GM12878 (cell line): ENCODE data around the gene SRC. TPM values are rescaled to one million over a fixed set of nuclear protein-coding genes. Genes with fewer than 3 reads are reported as not detected.

Experiments used
- ATAC-seq: fragments of 200-7000 bp; cut with Tn5 transposase; 3 replicates; pipeline ENCODE4 v1.9.1; 2020; ENCODE audit warnings: mild to moderate bottlenecking, moderate library complexity
- BruUV-seq: library from RNA; stranded (reverse); fragments of 400-500 nt; replicated peaks from 2 replicates; lab custom pipeline; 2021; lab: Mats Ljungman, UMichigan
- CTCF ChIA-PET: fragments of 300-600 bp; sonication (Branson Sonifier 250); formaldehyde crosslinking; extraction: SDS; loops from one replicate; lab custom pipeline; 2021; ENCODE audit warnings: inconsistent platforms; lab: Yijun Ruan, JAX
- POLR2A ChIA-PET: fragments of 350-600 bp; formaldehyde crosslinking; extraction: SDS; loops from one replicate; lab custom pipeline; 2021; ENCODE audit warnings: inconsistent platforms; lab: Charles Lee
- RAD21 ChIA-PET: fragments of 300-600 bp; sonication (Branson Sonifier 250); formaldehyde crosslinking; loops from one replicate; lab custom pipeline; 2023; ENCODE audit warnings: antibody characterized with exemption; ENCODE audit not compliant: unreplicated experiment; lab: Charles Lee
- SMC1A ChIA-PET: fragments of 300-600 bp; sonication (Branson Sonifier 250); formaldehyde crosslinking; loops from one replicate; lab custom pipeline; 2023; ENCODE audit not compliant: unreplicated experiment, uncharacterized antibody; lab: Charles Lee
- DNase-seq: peaks from one replicate; pipeline ENCODE4 v3.0.0-alpha.2; 2011; ENCODE audit warnings: low read depth, low spot score
- FAIRE-seq: peaks from 3 replicates; lab custom pipeline; 2011; peaks lifted over from hg19 to GRCh38; lab: Jason Lieb, UNC
- H2AFZ ChIP-seq: 2 replicates; pipeline ENCODE4 v1.6.0; 2011; ENCODE audit warnings: low read depth, low read length, control low read depth; ENCODE audit not compliant: control insufficient read depth
- H3K27ac ChIP-seq: 2 replicates; pipeline ENCODE4 v1.5.1; 2011; ENCODE audit warnings: control low read depth; ENCODE audit not compliant: control insufficient read depth, insufficient read depth
- H3K27me3 ChIP-seq, 2 experiments: replicated peaks in 1 of 2; 2 replicates each; pipeline versions ENCODE4 v1.6.0 to v1.6.1; 2011; ENCODE audit warnings: low read length in 1 of 2; ENCODE audit not compliant: control insufficient read depth in 2 of 2, insufficient read depth in 2 of 2
- H3K36me3 ChIP-seq, 2 experiments: 2 replicates each; pipeline ENCODE4 v1.5.1; 2011; ENCODE audit warnings: low read length in 1 of 2; ENCODE audit not compliant: control insufficient read depth in 2 of 2, insufficient read depth in 2 of 2
- H3K4me1 ChIP-seq: 2 replicates; pipeline ENCODE4 v1.6.1; 2011; ENCODE audit warnings: mild to moderate bottlenecking, low read length, moderate library complexity, mixed read lengths; ENCODE audit not compliant: control insufficient read depth, insufficient read depth
- H3K4me2 ChIP-seq: 2 replicates; pipeline ENCODE4 v1.6.0; 2011; ENCODE audit warnings: control low read depth; ENCODE audit not compliant: control insufficient read depth, insufficient read depth
- H3K4me3 ChIP-seq: fragments of 200-600 bp; sonication (generic); 2 replicates; pipeline ENCODE4 v1.5.1; 2016
- H3K79me2 ChIP-seq: 2 replicates; pipeline ENCODE4 v1.6.0; 2011; ENCODE audit warnings: low read length; ENCODE audit not compliant: control insufficient read depth, insufficient read depth
- H3K9ac ChIP-seq: 2 replicates; pipeline ENCODE4 v1.8.0; 2011; ENCODE audit warnings: low read length, control low read depth, mixed read lengths; ENCODE audit not compliant: control insufficient read depth, insufficient read depth
- H3K9me3 ChIP-seq: replicated peaks from 3 replicates; pipeline ENCODE4 v1.5.1; 2011; ENCODE audit warnings: mild to moderate bottlenecking, low read length; ENCODE audit not compliant: control insufficient read depth, insufficient read depth
- H4K20me1 ChIP-seq: 2 replicates; pipeline ENCODE4 v1.6.0; 2011; ENCODE audit not compliant: control insufficient read depth, insufficient read depth
- ATF2 ChIP-seq: IDR thresholded peaks from 2 replicates; pipeline ENCODE4 v1.6.1; 2012; ENCODE audit warnings: low read length, inconsistent platforms
- GABPA ChIP-seq: IDR thresholded peaks from 2 replicates; pipeline ENCODE4 v1.6.1; 2014; ENCODE audit warnings: antibody characterized with exemption, low read depth, mild to moderate bottlenecking, inconsistent platforms
- HDAC2 ChIP-seq: fragments of 200-600 bp; sonication (generic); IDR thresholded peaks from 2 replicates; pipeline ENCODE4 v1.6.1; 2017
- IKZF2 ChIP-seq, 2 experiments: fragments of 450-650 bp; IDR thresholded peaks; 2 replicates each; pipeline ENCODE4 v1.6.1; 2017; ENCODE audit warnings: mild to moderate bottlenecking in 2 of 2, moderate library complexity in 2 of 2
- MEF2A ChIP-seq: IDR thresholded peaks from 2 replicates; pipeline ENCODE4 v1.6.1; 2011; ENCODE audit warnings: low read depth, mild to moderate bottlenecking, low read length, moderate library complexity; ENCODE audit not compliant: insufficient read depth
- MEF2B ChIP-seq: fragments of 450-650 bp; IDR thresholded peaks from 2 replicates; pipeline ENCODE4 v1.6.1; 2018; ENCODE audit warnings: mild to moderate bottlenecking, moderate library complexity; ENCODE audit not compliant: partially characterized antibody, poor library complexity, severe bottlenecking
- NFIC ChIP-seq: IDR thresholded peaks from 2 replicates; pipeline ENCODE4 v1.6.1; 2012; ENCODE audit warnings: low read depth, mild to moderate bottlenecking, inconsistent platforms, low read length, moderate library complexity
- NR2C1 ChIP-seq: fragments of 450-650 bp; IDR thresholded peaks from 2 replicates; pipeline ENCODE4 v1.6.1; 2017; ENCODE audit warnings: antibody characterized with exemption, mild to moderate bottlenecking, moderate library complexity
- RAD21 ChIP-seq: IDR thresholded peaks from 2 replicates; pipeline ENCODE4 v1.6.1; 2011; ENCODE audit warnings: mild to moderate bottlenecking, low read depth, low read length, moderate library complexity; ENCODE audit not compliant: insufficient read depth
- RUNX3 ChIP-seq: IDR thresholded peaks from 2 replicates; pipeline ENCODE4 v1.6.1; 2012; ENCODE audit warnings: low read length, inconsistent platforms
- WRNIP1 ChIP-seq: IDR thresholded peaks from 2 replicates; pipeline ENCODE4 v1.6.1; 2011; ENCODE audit warnings: low read depth, low read length, improper control_type of control experiment, borderline replicate concordance
- ZZZ3 ChIP-seq: IDR thresholded peaks from 2 replicates; pipeline ENCODE4 v1.6.1; 2011; ENCODE audit warnings: low read depth; ENCODE audit not compliant: control insufficient read depth, insufficient read length
- WGBS: methylation state at CpG from one replicate; pipeline ENCODE4 v1.1.6; 2016; ENCODE audit warnings: low lambda C conversion rate; ENCODE audit not compliant: insufficient replicate concordance, insufficient coverage; ENCODE audit errors: missing lambda C conversion rate; 5-methylcytosine and 5-hydroxymethylcytosine counted together
- in situ Hi-C: fragments of 300-500 bp; cut with MboI; formaldehyde crosslinking; loops from 9 replicates; pipeline ENCODE4 v1.14.3; 2018; ENCODE audit warnings: mixed read lengths
- intact Hi-C: fragments of 100-400 bp; cut with micrococcal nuclease; formaldehyde crosslinking; loops from one replicate; pipeline ENCODE4 v1.14.2; 2022; ENCODE audit not compliant: unreplicated experiment
- polyA plus RNA-seq, 11 experiments: library from polyadenylated mRNA; depleted of rRNA in 4 of 11; unstranded in 6 of 11; stranded (reverse) in 5 of 11; fragments of >200 nt; fragmentation: Nextera tagmentation in 4 of 11; fragmentation: Illumina TruSeq in 1 of 11; extraction: Ambion mirVana in 4 of 11; extraction: Trizol in 1 of 11; gene quantifications; 1 replicate in 1 of 11; 2 replicates in 10 of 11; pipeline versions ENCODE4 v1.2.1 to v1.2.3, GENCODE V29; 2011 to 2016; ENCODE audit warnings: inconsistent platforms in 2 of 11, missing spikeins in 2 of 11, low read depth in 1 of 11
- total RNA-seq, 4 experiments: library from RNA; depleted of rRNA in 3 of 4; stranded (reverse); fragments of >200 nt in 3 of 4; fragmentation: Illumina TruSeq in 1 of 4; extraction: Trizol in 1 of 4; gene quantifications; 2 replicates each; pipeline versions ENCODE4 v1.2.1 to v1.2.3, GENCODE V29; 2013 to 2021
- TF ChIP-seq, protein P1 (sequence below): fragments of 450-650 bp; formaldehyde crosslinking; IDR thresholded peaks from 2 replicates; pipeline ENCODE4 v1.5.0; 2022; ENCODE audit warnings: mild to moderate bottlenecking, missing genetic modification characterization
- TF ChIP-seq, protein P2 (sequence below): IDR thresholded peaks from 2 replicates; pipeline ENCODE4 v1.6.1; 2011; ENCODE audit warnings: borderline replicate concordance, low read depth, mild to moderate bottlenecking, moderate library complexity, low read length; ENCODE audit not compliant: insufficient read depth, poor library complexity, severe bottlenecking

The SRC gene
- total and polyA plus RNA-seq, 10 of the 15 experiments (the other 5 are each of a cell fraction or from before 2014, with no cell fraction given), result 0.60 to 71.3 (median 27.2) TPM

DNA sequence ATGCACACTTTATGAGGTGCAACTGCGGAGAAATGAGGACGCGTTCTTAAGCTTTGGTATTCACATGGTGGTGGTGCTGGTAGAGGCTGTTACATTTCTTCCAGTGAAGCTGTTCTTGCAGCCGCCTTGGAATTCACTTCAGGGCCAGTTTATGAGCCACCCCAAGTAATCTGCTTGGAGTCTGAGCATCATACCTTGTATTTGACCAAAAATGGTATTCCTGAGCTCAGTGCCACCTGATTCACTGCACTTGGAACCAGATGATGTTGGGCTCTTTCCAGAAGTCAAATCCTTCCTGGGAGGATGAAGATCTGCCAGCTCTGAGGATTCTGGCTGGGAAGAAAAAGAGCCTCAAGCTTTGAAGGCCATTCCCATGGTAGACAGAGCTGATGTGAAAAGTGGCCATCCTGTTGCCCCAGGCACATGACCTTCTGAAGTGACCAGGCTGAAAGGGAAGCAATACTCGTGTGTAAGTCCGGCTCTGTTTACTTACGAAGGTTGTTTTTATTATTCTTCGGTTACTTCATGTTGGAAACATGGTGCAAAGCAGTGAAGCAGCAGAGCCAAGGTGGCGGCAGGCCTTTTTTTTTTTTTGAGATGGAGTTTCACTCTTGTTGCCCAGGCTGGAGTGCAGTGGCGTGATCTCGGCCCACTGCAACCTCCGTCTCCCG, 48.7 kb upstream of the SRC start (continued):
- TF ChIP-seq HDAC2, result no peak

DNA sequence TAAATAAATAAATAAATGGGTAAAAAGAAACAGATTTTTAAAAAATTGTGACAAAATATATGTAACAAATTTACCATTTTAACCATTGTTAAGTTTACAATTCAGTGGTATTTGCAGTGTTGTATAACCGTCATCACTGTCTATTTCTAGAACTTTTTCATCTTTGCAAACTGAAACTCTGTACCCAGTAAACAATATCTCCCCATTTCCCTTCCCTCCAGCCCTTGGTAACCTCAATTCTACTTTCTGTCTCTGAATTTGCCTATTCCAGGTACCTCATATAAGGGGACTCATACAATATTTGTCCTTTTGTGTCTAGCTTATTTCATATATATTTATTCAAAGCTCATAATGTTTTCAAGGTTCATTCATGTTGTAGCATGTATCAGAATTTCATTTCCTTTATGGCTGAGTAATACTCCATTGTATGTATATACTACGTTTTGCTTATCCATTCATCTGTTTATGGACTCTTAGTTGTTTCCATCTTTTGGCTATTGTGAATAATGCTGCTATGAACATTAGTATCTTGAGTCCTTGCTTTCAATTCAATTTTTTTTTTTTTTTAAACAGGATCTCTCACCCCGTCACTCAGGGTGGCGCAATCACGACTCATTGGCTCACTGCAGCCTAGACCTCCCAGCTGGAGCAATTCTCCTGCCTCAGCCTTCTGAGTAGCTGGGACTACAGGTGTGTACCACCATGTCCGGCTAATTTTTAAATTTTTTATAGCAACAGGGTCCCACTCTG, 47.6 kb upstream of the SRC start:
- SMC1A ChIA-PET, result interaction anchor here (0.8 to 2.1 kb wide), 5 partner anchors 10 to 53 kb away, joined by 3 to 9 read pairs (median 4); partner anchors contain the start of gene MANBAL
- 60% methylated on average over 6 of the region's 6 CpGs for WGBS
- POLR2A ChIA-PET, result interaction anchor here (0.7 kb wide), 1 partner anchor 16 kb away, joined by 4 read pairs; no protein-coding TSS in a partner anchor
- TF ChIP-seq RAD21 (no peak), WRNIP1 (no peak), NR2C1 (no peak), GABPA (0 out of 2 replicates have a peak, but pooled peaks have one; percentile 21), MEF2A (peak; percentile 34; the same call in 1 of the 2 replicates), NFIC (peak; percentile 57), MEF2B (peak; percentile 50), ZZZ3 (no peak), IKZF2 (IDR thresholded peaks at IDR 0.05) (0 out of 4 replicates have a peak, but pooled peaks of 1 of the 2 experiments have one; percentile 15), ATF2 (peak; percentile 25; the same call in 1 of the 2 replicates), RUNX3 (peak; percentile 72)
- TF ChIP-seq, protein P1, sequence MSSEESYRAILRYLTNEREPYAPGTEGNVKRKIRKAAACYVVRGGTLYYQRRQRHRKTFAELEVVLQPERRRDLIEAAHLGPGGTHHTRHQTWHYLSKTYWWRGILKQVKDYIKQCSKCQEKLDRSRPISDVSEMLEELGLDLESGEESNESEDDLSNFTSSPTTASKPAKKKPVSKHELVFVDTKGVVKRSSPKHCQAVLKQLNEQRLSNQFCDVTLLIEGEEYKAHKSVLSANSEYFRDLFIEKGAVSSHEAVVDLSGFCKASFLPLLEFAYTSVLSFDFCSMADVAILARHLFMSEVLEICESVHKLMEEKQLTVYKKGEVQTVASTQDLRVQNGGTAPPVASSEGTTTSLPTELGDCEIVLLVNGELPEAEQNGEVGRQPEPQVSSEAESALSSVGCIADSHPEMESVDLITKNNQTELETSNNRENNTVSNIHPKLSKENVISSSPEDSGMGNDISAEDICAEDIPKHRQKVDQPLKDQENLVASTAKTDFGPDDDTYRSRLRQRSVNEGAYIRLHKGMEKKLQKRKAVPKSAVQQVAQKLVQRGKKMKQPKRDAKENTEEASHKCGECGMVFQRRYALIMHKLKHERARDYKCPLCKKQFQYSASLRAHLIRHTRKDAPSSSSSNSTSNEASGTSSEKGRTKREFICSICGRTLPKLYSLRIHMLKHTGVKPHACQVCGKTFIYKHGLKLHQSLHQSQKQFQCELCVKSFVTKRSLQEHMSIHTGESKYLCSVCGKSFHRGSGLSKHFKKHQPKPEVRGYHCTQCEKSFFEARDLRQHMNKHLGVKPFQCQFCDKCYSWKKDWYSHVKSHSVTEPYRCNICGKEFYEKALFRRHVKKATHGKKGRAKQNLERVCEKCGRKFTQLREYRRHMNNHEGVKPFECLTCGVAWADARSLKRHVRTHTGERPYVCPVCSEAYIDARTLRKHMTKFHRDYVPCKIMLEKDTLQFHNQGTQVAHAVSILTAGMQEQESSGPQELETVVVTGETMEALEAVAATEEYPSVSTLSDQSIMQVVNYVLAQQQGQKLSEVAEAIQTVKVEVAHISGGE (CRISPR knock-in tag), result no peak
- TF ChIP-seq, protein P2, sequence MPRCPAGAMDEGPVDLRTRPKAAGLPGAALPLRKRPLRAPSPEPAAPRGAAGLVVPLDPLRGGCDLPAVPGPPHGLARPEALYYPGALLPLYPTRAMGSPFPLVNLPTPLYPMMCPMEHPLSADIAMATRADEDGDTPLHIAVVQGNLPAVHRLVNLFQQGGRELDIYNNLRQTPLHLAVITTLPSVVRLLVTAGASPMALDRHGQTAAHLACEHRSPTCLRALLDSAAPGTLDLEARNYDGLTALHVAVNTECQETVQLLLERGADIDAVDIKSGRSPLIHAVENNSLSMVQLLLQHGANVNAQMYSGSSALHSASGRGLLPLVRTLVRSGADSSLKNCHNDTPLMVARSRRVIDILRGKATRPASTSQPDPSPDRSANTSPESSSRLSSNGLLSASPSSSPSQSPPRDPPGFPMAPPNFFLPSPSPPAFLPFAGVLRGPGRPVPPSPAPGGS, result no peak

More for the DNA sequence above, 47.6 kb upstream of the SRC start:
- H3K4me3 ChIP-seq, result no peak overlapping the region
- H3K79me2 ChIP-seq, result peaks cover 68% of the 10 kb centered on the region
- ChIA-PET RAD21 (no interaction called here), CTCF (interaction anchor here (0.6 to 1.0 kb wide), 4 partner anchors 8 to 1110 kb away, joined by 3 to 5 read pairs (median 3); no protein-coding TSS in a partner anchor)
- peak overlapping the region; percentile 69 for H3K27ac ChIP-seq
- ATAC-seq (peak; percentile 64), FAIRE-seq (peak; percentile 13), DNase-seq (no peak)
- in situ Hi-C loops, result no loop called here
- H3K4me2 ChIP-seq, result peak overlapping the region; percentile 41
- intact Hi-C loops, result no loop called here
- peaks cover 46% of the 10 kb centered on the region for H3K4me1 ChIP-seq
- peaks cover 4% of the 10 kb centered on the region for H3K9me3 ChIP-seq
- H2AFZ ChIP-seq, result no peak overlapping the region
- no peak overlapping the region for H3K9ac ChIP-seq
- peaks cover 13 to 27% of the 10 kb centered on the region in 2 experiments for H3K36me3 ChIP-seq
- no peaks in the 10 kb centered on the region for H3K27me3 ChIP-seq
- BruUV-seq, result no TSS peak
- no peaks in the 10 kb centered on the region for H4K20me1 ChIP-seq
